ENCODE measurements around the gene GALNT18. TPM values are rescaled to one million over a fixed set of nuclear protein-coding genes. Genes with fewer than 3 reads are reported as not detected.

The GALNT18 gene
- total and polyA plus RNA-seq, 7 experiments from 2014 or later = 0.15 to 1.7 (median 0.20) TPM; not detected in 4

GRCh38 chr11:11512929-11513328 lies 108.9 kb downstream of the GALNT18 start:
- ChIA-PET CTCF (no interaction called here), POLR2A (no interaction called here)
- no peaks in the 10 kb centered on the region for H3K36me3 Mint-ChIP-seq
- no peaks in the 10 kb centered on the region for H3K27me3 ChIP-seq (ENCODE audit: control insufficient read depth in 2 of 2, insufficient read depth in 2 of 2, low read length in 2 of 2)
- no peaks in the 10 kb centered on the region for H3K36me3 ChIP-seq (ENCODE audit: control insufficient read depth in 2 of 3, insufficient read depth in 3 of 3, low read length in 3 of 3)
- H3K9me3 Mint-ChIP-seq = no peaks in the 10 kb centered on the region
- DNase-seq (no peak), ATAC-seq (no peak)
- H3K27me3 Mint-ChIP-seq = peaks cover 0 to 7% (median 2%) of the 10 kb centered on the region in 5 donors
- H3K27ac Mint-ChIP-seq = no peak overlapping the region
- H3K4me3 ChIP-seq (ENCODE audit: low read length) = no peak overlapping the region
- intact Hi-C loops (cut with micrococcal nuclease) = no loop called here
- no peaks in the 10 kb centered on the region for H3K4me1 Mint-ChIP-seq
- no peak overlapping the region for H3K4me3 Mint-ChIP-seq
- no peaks in the 10 kb centered on the region for H3K9me3 ChIP-seq (ENCODE audit: control insufficient read depth in 2 of 3, low read length in 3 of 3)
- no peak overlapping the region for H3K27ac ChIP-seq (ENCODE audit: low read depth, low read length)
- H3K4me1 ChIP-seq (ENCODE audit: control insufficient read depth in 2 of 2, insufficient read depth in 2 of 2, low read length in 2 of 2) = no peaks in the 10 kb centered on the region

GRCh38 chr11:11512502-11512901 lies 109.3 kb downstream of the GALNT18 start:
- ChIA-PET CTCF (no interaction called here), POLR2A (no interaction called here)
- Histone ChIP-seq H3K36me3 (ENCODE audit: control insufficient read depth in 2 of 3, insufficient read depth in 3 of 3, low read length in 3 of 3) (no peaks in the 10 kb centered on the region), H3K4me3 (ENCODE audit: low read length) (no peak overlapping the region), H3K27ac (ENCODE audit: low read depth, low read length) (no peak overlapping the region), H3K4me1 (ENCODE audit: control insufficient read depth in 2 of 2, insufficient read depth in 2 of 2, low read length in 2 of 2) (no peaks in the 10 kb centered on the region), H3K27me3 (ENCODE audit: control insufficient read depth in 2 of 2, insufficient read depth in 2 of 2, low read length in 2 of 2) (no peaks in the 10 kb centered on the region), H3K9me3 (ENCODE audit: control insufficient read depth in 2 of 3, low read length in 3 of 3) (no peaks in the 10 kb centered on the region)
- Mint-ChIP-seq H3K9me3 (no peaks in the 10 kb centered on the region), H3K4me3 (no peak overlapping the region), H3K4me1 (no peaks in the 10 kb centered on the region), H3K27ac (no peak overlapping the region), H3K27me3 (peaks cover 0 to 7% (median 5%) of the 10 kb centered on the region in 5 donors), H3K36me3 (no peaks in the 10 kb centered on the region)
- no peak for ATAC-seq
- intact Hi-C loops (cut with micrococcal nuclease) = no loop called here
- no peak for DNase-seq

GRCh38 chr11:11512090-11512489 lies 109.7 kb downstream of the GALNT18 start:
- DNase-seq = no peak
- no peaks in the 10 kb centered on the region for H3K4me1 Mint-ChIP-seq
- CTCF ChIA-PET = no interaction called here

GRCh38 chr11:11510939-11511338 lies 110.9 kb downstream of the GALNT18 start:
- ChIA-PET POLR2A (no interaction called here), CTCF (interaction anchor here (0.8 kb wide), 1 partner anchor 9 kb away, joined by 3 read pairs; no protein-coding TSS in a partner anchor)
- no peak for DNase-seq

More at GRCh38 chr11:11512090-11512489, 109.7 kb downstream of the GALNT18 start:
- Histone ChIP-seq H3K27me3 (ENCODE audit: control insufficient read depth in 2 of 2, insufficient read depth in 2 of 2, low read length in 2 of 2) (no peaks in the 10 kb centered on the region), H3K36me3 (ENCODE audit: control insufficient read depth in 2 of 3, insufficient read depth in 3 of 3, low read length in 3 of 3) (no peaks in the 10 kb centered on the region), H3K4me3 (ENCODE audit: low read length) (no peak overlapping the region), H3K27ac (ENCODE audit: low read depth, low read length) (no peak overlapping the region), H3K9me3 (ENCODE audit: control insufficient read depth in 2 of 3, low read length in 3 of 3) (no peaks in the 10 kb centered on the region), H3K4me1 (ENCODE audit: control insufficient read depth in 2 of 2, insufficient read depth in 2 of 2, low read length in 2 of 2) (no peaks in the 10 kb centered on the region)
- Mint-ChIP-seq H3K36me3 (no peaks in the 10 kb centered on the region), H3K27me3 (peaks cover 0 to 9% (median 7%) of the 10 kb centered on the region in 5 donors), H3K9me3 (no peaks in the 10 kb centered on the region), H3K27ac (no peak overlapping the region), H3K4me3 (no peak overlapping the region)
- intact Hi-C loops (cut with micrococcal nuclease) = no loop called here
- POLR2A ChIA-PET = no interaction called here
- ATAC-seq = no peak

GRCh38 chr11:11505692-11506091 lies 116.1 kb downstream of the GALNT18 start:
- Histone ChIP-seq H3K27me3 (ENCODE audit: control insufficient read depth in 2 of 2, insufficient read depth in 2 of 2, low read length in 2 of 2) (no peaks in the 10 kb centered on the region), H3K9me3 (ENCODE audit: control insufficient read depth in 2 of 3, low read length in 3 of 3) (no peaks in the 10 kb centered on the region), H3K27ac (ENCODE audit: low read depth, low read length) (no peak overlapping the region), H3K4me1 (ENCODE audit: control insufficient read depth in 2 of 2, insufficient read depth in 2 of 2, low read length in 2 of 2) (no peaks in the 10 kb centered on the region), H3K4me3 (ENCODE audit: low read length) (no peak overlapping the region), H3K36me3 (ENCODE audit: control insufficient read depth in 2 of 3, insufficient read depth in 3 of 3, low read length in 3 of 3) (no peaks in the 10 kb centered on the region)
- Mint-ChIP-seq H3K27ac (no peak overlapping the region), H3K27me3 (peaks cover 0 to 15% (median 11%) of the 10 kb centered on the region in 5 donors), H3K36me3 (no peaks in the 10 kb centered on the region), H3K4me3 (no peak overlapping the region), H3K9me3 (no peaks in the 10 kb centered on the region), H3K4me1 (peaks cover 0 to 3% (median 0%) of the 10 kb centered on the region in 7 donors)
- no peak for DNase-seq
- CTCF ChIA-PET = interaction anchor here (0.6 kb wide), 1 partner anchor 1302 kb away, joined by 3 read pairs; no protein-coding TSS in a partner anchor
- POLR2A ChIA-PET = no interaction called here
- intact Hi-C loops (cut with micrococcal nuclease) = no loop called here
- no peak for ATAC-seq

More at GRCh38 chr11:11510939-11511338, 110.9 kb downstream of the GALNT18 start:
- no peaks in the 10 kb centered on the region for H3K27me3 ChIP-seq (ENCODE audit: control insufficient read depth in 2 of 2, insufficient read depth in 2 of 2, low read length in 2 of 2)
- ATAC-seq = no peak
- H3K27ac ChIP-seq (ENCODE audit: low read depth, low read length) = no peak overlapping the region
- Mint-ChIP-seq H3K27me3 (peaks cover 0 to 9% (median 7%) of the 10 kb centered on the region in 5 donors), H3K9me3 (no peaks in the 10 kb centered on the region), H3K36me3 (no peaks in the 10 kb centered on the region), H3K4me3 (no peak overlapping the region), H3K27ac (no peak overlapping the region), H3K4me1 (no peaks in the 10 kb centered on the region)
- no peaks in the 10 kb centered on the region for H3K4me1 ChIP-seq (ENCODE audit: control insufficient read depth in 2 of 2, insufficient read depth in 2 of 2, low read length in 2 of 2)
- H3K9me3 ChIP-seq (ENCODE audit: control insufficient read depth in 2 of 3, low read length in 3 of 3) = no peaks in the 10 kb centered on the region
- intact Hi-C loops (cut with micrococcal nuclease) = no loop called here
- H3K4me3 ChIP-seq (ENCODE audit: low read length) = no peak overlapping the region
- no peaks in the 10 kb centered on the region for H3K36me3 ChIP-seq (ENCODE audit: control insufficient read depth in 2 of 3, insufficient read depth in 3 of 3, low read length in 3 of 3)

GRCh38 chr11:11505190-11505589 lies 116.6 kb downstream of the GALNT18 start:
- H3K27me3 ChIP-seq (ENCODE audit: control insufficient read depth in 2 of 2, insufficient read depth in 2 of 2, low read length in 2 of 2) = no peaks in the 10 kb centered on the region
- H3K27ac Mint-ChIP-seq = no peak overlapping the region
- ATAC-seq (no peak), DNase-seq (no peak)
- CTCF ChIA-PET = no interaction called here
- H3K9me3 ChIP-seq (ENCODE audit: control insufficient read depth in 2 of 3, low read length in 3 of 3) = no peaks in the 10 kb centered on the region
- no peaks in the 10 kb centered on the region for H3K36me3 Mint-ChIP-seq
- POLR2A ChIA-PET = no interaction called here
- no peak overlapping the region for H3K27ac ChIP-seq (ENCODE audit: low read depth, low read length)
- peaks cover 0 to 3% (median 0%) of the 10 kb centered on the region in 7 donors for H3K4me1 Mint-ChIP-seq
- peaks cover 0 to 15% (median 11%) of the 10 kb centered on the region in 5 donors for H3K27me3 Mint-ChIP-seq
- intact Hi-C loops (cut with micrococcal nuclease) = no loop called here
- no peaks in the 10 kb centered on the region for H3K4me1 ChIP-seq (ENCODE audit: control insufficient read depth in 2 of 2, insufficient read depth in 2 of 2, low read length in 2 of 2)
- H3K9me3 Mint-ChIP-seq = no peaks in the 10 kb centered on the region
- H3K36me3 ChIP-seq (ENCODE audit: control insufficient read depth in 2 of 3, insufficient read depth in 3 of 3, low read length in 3 of 3) = no peaks in the 10 kb centered on the region
- no peak overlapping the region for H3K4me3 Mint-ChIP-seq
- no peak overlapping the region for H3K4me3 ChIP-seq (ENCODE audit: low read length)

- Histone ChIP-seq H3K4me3 (ENCODE audit: low read length) (no peak overlapping the region), H3K27ac (ENCODE audit: low read depth, low read length) (no peak overlapping the region), H3K27me3 (ENCODE audit: control insufficient read depth in 2 of 2, insufficient read depth in 2 of 2, low read length in 2 of 2) (no peaks in the 10 kb centered on the region), H3K9me3 (ENCODE audit: control insufficient read depth in 2 of 3, low read length in 3 of 3) (no peaks in the 10 kb centered on the region), H3K4me1 (ENCODE audit: control insufficient read depth in 2 of 2, insufficient read depth in 2 of 2, low read length in 2 of 2) (no peaks in the 10 kb centered on the region), H3K36me3 (ENCODE audit: control insufficient read depth in 2 of 3, insufficient read depth in 3 of 3, low read length in 3 of 3) (no peaks in the 10 kb centered on the region)
- no peak overlapping the region for H3K4me3 Mint-ChIP-seq
- H3K27me3 Mint-ChIP-seq = peaks cover 0 to 17% (median 11%) of the 10 kb centered on the region in 5 donors
- intact Hi-C loops (cut with micrococcal nuclease) = no loop called here
- ChIA-PET POLR2A (no interaction called here), CTCF (no interaction called here)
- no peaks in the 10 kb centered on the region for H3K36me3 Mint-ChIP-seq
- ATAC-seq (no peak), DNase-seq (no peak)
- peaks cover 0 to 3% (median 0%) of the 10 kb centered on the region in 7 donors for H3K4me1 Mint-ChIP-seq
- no peak overlapping the region for H3K27ac Mint-ChIP-seq
- H3K9me3 Mint-ChIP-seq = no peaks in the 10 kb centered on the region
Measured at GRCh38 chr11:11504071-11504470, 117.7 kb downstream of the GALNT18 start.

All from naive thymus-derived CD4-positive, alpha-beta T cell (primary cell).